GM13976 (cell line): Measurements from ENCODE around the gene TMEM51.

ENCODE experiments used
- DNase-seq: peaks from one replicate; pipeline ENCODE4 v3.0.0; 2012; ENCODE audit warnings: low spot score
- CTCF ChIP-seq: IDR thresholded peaks from 2 replicates; pipeline ENCODE4 v1.5.1; 2012; ENCODE audit warnings: borderline replicate concordance, mild to moderate bottlenecking; ENCODE audit not compliant: insufficient read depth; ENCODE audit errors: extremely low read depth, missing control alignments, control extremely low read depth
- in situ Hi-C: fragments of 300-500 bp; cut with MboI; formaldehyde crosslinking; loops from one replicate; pipeline ENCODE4 v1.12.0; 2022; ENCODE audit warnings: low sequenced_read_pairs, mixed read lengths, inconsistent platforms; ENCODE audit not compliant: unreplicated experiment

Gene TMEM51

GRCh38 chr1:15110128-15110866 is 43.2 kb upstream of the TMEM51 start:
- no peak for TF ChIP-seq CTCF
- no peak for DNase-seq
- in situ Hi-C loops: no loop called here

- no peak for TF ChIP-seq CTCF
- in situ Hi-C loops: no loop called here
- no peak for DNase-seq
Measured at GRCh38 chr1:15110867-15111230, 42.7 kb upstream of the TMEM51 start.

- no peak for DNase-seq
- in situ Hi-C loops: no loop called here
- no peak for TF ChIP-seq CTCF
Measured at GRCh38 chr1:15113146-15113545, 40.4 kb upstream of the TMEM51 start.

GRCh38 chr1:15114884-15115283 is 38.7 kb upstream of the TMEM51 start:
- no peak for TF ChIP-seq CTCF
- DNase-seq: no peak
- in situ Hi-C loops: no loop called here

- in situ Hi-C loops: no loop called here
- no peak for DNase-seq
- no peak for TF ChIP-seq CTCF
Measured at GRCh38 chr1:15115542-15116330, 37.8 kb upstream of the TMEM51 start.

- no peak for DNase-seq
- TF ChIP-seq CTCF: no peak
- in situ Hi-C loops: no loop called here
Measured at GRCh38 chr1:15116966-15117365, 36.6 kb upstream of the TMEM51 start.
